ENCODE results near the gene ARL5A.

GRCh38 chr2:151774506-151774905, 53.7 kb downstream of the ARL5A start:
- TF ChIP-seq, protein P1, sequence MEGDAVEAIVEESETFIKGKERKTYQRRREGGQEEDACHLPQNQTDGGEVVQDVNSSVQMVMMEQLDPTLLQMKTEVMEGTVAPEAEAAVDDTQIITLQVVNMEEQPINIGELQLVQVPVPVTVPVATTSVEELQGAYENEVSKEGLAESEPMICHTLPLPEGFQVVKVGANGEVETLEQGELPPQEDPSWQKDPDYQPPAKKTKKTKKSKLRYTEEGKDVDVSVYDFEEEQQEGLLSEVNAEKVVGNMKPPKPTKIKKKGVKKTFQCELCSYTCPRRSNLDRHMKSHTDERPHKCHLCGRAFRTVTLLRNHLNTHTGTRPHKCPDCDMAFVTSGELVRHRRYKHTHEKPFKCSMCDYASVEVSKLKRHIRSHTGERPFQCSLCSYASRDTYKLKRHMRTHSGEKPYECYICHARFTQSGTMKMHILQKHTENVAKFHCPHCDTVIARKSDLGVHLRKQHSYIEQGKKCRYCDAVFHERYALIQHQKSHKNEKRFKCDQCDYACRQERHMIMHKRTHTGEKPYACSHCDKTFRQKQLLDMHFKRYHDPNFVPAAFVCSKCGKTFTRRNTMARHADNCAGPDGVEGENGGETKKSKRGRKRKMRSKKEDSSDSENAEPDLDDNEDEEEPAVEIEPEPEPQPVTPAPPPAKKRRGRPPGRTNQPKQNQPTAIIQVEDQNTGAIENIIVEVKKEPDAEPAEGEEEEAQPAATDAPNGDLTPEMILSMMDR (IDR thresholded peaks at IDR 0.05), result no peak
- no peak for TF ChIP-seq POLR2A (IDR thresholded peaks at IDR 0.05)

Data from lower leg skin (tissue), 3 donors.